ENCODE measurements around the gene KIRREL1. TPM values are rescaled to one million over a fixed set of nuclear protein-coding genes. Genes with fewer than 3 reads are reported as not detected.

Gene KIRREL1
- total RNA-seq, 1 experiment from 2014 or later = 101 TPM

- Mint-ChIP-seq H3K27me3 (ENCODE audit: insufficient read depth, unreplicated experiment) (peaks cover 86% of the 10 kb centered on the region), H3K4me1 (ENCODE audit: insufficient read depth, unreplicated experiment) (no peaks in the 10 kb centered on the region), H3K27ac (ENCODE audit: low read depth, unreplicated experiment) (no peak overlapping the region), H3K4me3 (ENCODE audit: unreplicated experiment) (no peak overlapping the region), H3K36me3 (ENCODE audit: insufficient read depth, unreplicated experiment) (no peaks in the 10 kb centered on the region), H3K9me3 (ENCODE audit: unreplicated experiment) (no peaks in the 10 kb centered on the region)
- no peak for DNase-seq (ENCODE audit: unreplicated experiment)
- POLR2A ChIA-PET = no interaction called here
- no peak for TF ChIP-seq CTCF (IDR thresholded peaks at IDR 0.05; ENCODE audit: unreplicated experiment)
- CTCF ChIA-PET = interaction anchor here (1.0 to 42.3 kb wide), 2 partner anchors 163 to 221 kb away, joined by 4 to 2587 read pairs; a partner anchor contains a TSS
- no TSS peak for BruUV-seq (replicated peaks)
- intact Hi-C loops (cut with micrococcal nuclease) = no loop called here
These were observed 37.6 kb upstream of the KIRREL1 start for GRCh38 chr1:157955857-157956256.

- Mint-ChIP-seq H3K9me3 (ENCODE audit: unreplicated experiment) (no peaks in the 10 kb centered on the region), H3K27ac (ENCODE audit: low read depth, unreplicated experiment) (no peak overlapping the region), H3K4me3 (ENCODE audit: unreplicated experiment) (no peak overlapping the region), H3K27me3 (ENCODE audit: insufficient read depth, unreplicated experiment) (peaks cover 77% of the 10 kb centered on the region), H3K36me3 (ENCODE audit: insufficient read depth, unreplicated experiment) (no peaks in the 10 kb centered on the region), H3K4me1 (ENCODE audit: insufficient read depth, unreplicated experiment) (no peaks in the 10 kb centered on the region)
- TF ChIP-seq CTCF (IDR thresholded peaks at IDR 0.05; ENCODE audit: unreplicated experiment) = no peak
- POLR2A ChIA-PET = no interaction called here
- no peak for DNase-seq (ENCODE audit: unreplicated experiment)
- BruUV-seq (replicated peaks) = no TSS peak
- CTCF ChIA-PET = interaction anchor here (0.6 to 42.3 kb wide), 10 partner anchors 9 to 731 kb away, joined by 3 to 2587 read pairs (median 4); partner anchors contain the start of gene KIRREL1
- intact Hi-C loops (cut with micrococcal nuclease) = no loop called here
These were observed 36.7 kb upstream of the KIRREL1 start for GRCh38 chr1:157956732-157957131.

GRCh38 chr1:157958263-157958662 lies 35.2 kb upstream of the KIRREL1 start:
- Mint-ChIP-seq H3K27me3 (ENCODE audit: insufficient read depth, unreplicated experiment) (peaks cover 64% of the 10 kb centered on the region), H3K27ac (ENCODE audit: low read depth, unreplicated experiment) (no peak overlapping the region), H3K9me3 (ENCODE audit: unreplicated experiment) (no peaks in the 10 kb centered on the region), H3K4me1 (ENCODE audit: insufficient read depth, unreplicated experiment) (peaks cover 11% of the 10 kb centered on the region), H3K36me3 (ENCODE audit: insufficient read depth, unreplicated experiment) (no peaks in the 10 kb centered on the region), H3K4me3 (ENCODE audit: unreplicated experiment) (no peak overlapping the region)
- POLR2A ChIA-PET = no interaction called here
- CTCF ChIA-PET = interaction anchor here (0.6 to 42.3 kb wide), 9 partner anchors 10 to 769 kb away, joined by 3 to 2587 read pairs (median 14); partner anchors contain the start of gene KIRREL1
- no TSS peak for BruUV-seq (replicated peaks)
- TF ChIP-seq CTCF (IDR thresholded peaks at IDR 0.05; ENCODE audit: unreplicated experiment) = no peak
- intact Hi-C loops (cut with micrococcal nuclease) = no loop called here
- DNase-seq (ENCODE audit: unreplicated experiment) = no peak

- no peak for DNase-seq (ENCODE audit: unreplicated experiment)
- no peak overlapping the region for H3K27ac Mint-ChIP-seq (ENCODE audit: low read depth, unreplicated experiment)
- no TSS peak for BruUV-seq (replicated peaks)
- H3K9me3 Mint-ChIP-seq (ENCODE audit: unreplicated experiment) = no peaks in the 10 kb centered on the region
- CTCF ChIA-PET = interaction anchor here (0.9 to 42.3 kb wide), 9 partner anchors 11 to 242 kb away, joined by 3 to 2587 read pairs (median 14); partner anchors contain the start of gene KIRREL1
- H3K36me3 Mint-ChIP-seq (ENCODE audit: insufficient read depth, unreplicated experiment) = no peaks in the 10 kb centered on the region
- peaks cover 53% of the 10 kb centered on the region for H3K27me3 Mint-ChIP-seq (ENCODE audit: insufficient read depth, unreplicated experiment)
- H3K4me3 Mint-ChIP-seq (ENCODE audit: unreplicated experiment) = no peak overlapping the region
- intact Hi-C loops (cut with micrococcal nuclease) = loop anchor here (5.0 kb wide), 1 partner anchor 243 kb away; no protein-coding TSS in a partner anchor
- no peak for TF ChIP-seq CTCF (IDR thresholded peaks at IDR 0.05; ENCODE audit: unreplicated experiment)
- POLR2A ChIA-PET = no interaction called here
- peaks cover 17% of the 10 kb centered on the region for H3K4me1 Mint-ChIP-seq (ENCODE audit: insufficient read depth, unreplicated experiment)
These were observed 33.7 kb upstream of the KIRREL1 start for GRCh38 chr1:157959750-157960149.
